Measurements from ENCODE around the gene LSM5.

Gene LSM5

DNA sequence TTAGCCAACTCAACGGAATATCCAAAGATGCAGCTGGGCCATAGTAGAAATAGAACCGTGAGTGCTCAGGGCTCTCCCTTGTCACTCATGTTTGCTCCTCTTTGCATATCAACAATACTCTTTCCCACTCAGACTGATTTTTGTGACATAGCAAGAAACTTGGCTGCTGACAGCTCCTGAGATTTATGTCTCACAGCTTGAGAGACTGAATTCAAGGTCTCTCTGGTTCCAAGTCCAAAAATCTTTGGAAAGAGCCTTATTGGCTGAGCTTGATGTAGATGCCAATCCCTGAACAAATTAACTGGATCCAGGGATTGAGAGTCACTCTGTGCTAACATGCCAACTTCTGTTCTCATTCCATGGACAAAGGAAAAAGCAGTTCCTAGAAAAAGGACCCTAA, 30.4 kb downstream of the LSM5 start:
- no peak for DNase-seq

DNA sequence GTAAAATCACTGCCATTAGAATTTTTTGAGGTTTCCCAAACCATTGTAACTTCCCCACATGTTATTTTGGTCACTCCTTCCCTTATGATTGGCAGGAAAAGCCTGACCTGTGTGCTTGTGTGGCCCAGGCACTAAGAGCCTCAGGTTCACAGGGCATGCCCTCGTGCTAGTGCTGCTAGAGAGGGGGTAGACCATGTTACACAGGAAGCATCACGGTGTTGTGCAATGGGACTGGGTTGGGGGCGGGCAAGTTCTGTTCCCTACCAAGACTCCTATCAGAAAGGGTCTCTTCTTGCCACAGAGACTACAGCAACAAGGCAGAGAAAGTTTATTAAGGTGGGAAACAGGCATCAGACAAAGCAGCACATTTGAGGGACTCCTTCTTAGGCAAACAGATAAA, 32.2 kb downstream of the LSM5 start:
- DNase-seq = no peak

DNA sequence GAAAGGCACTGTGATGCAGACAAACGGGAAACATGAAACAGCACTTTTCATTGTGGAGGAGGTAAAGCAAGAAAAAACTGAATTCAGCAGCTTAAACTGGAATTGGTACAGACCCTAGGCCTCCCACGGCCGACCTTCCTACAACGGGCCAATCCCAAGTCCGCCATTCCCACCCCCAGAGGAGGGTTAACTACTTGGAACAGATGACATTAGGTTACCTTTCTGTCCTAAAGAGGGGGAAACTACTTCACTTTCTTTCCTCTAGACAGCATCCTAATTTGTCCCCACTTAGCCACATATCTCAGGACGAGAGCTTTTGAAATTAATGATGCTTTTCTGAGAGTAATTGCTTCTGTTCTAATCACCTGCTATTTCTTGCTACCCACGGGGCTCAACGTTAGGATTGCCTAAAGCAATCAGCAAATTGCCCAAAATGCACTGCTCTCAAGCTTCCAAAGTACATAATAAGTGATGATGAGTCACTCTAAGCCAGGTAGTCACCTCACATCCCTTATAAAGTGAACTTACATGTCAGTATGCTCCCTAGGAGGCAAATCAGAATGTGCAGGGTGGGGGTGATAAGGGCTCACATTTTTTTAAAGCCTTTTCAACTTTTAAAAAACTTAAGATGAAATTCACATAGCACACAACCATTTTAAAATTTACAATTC, 36.7 kb downstream of the LSM5 start:
- DNase-seq = no peak

DNA sequence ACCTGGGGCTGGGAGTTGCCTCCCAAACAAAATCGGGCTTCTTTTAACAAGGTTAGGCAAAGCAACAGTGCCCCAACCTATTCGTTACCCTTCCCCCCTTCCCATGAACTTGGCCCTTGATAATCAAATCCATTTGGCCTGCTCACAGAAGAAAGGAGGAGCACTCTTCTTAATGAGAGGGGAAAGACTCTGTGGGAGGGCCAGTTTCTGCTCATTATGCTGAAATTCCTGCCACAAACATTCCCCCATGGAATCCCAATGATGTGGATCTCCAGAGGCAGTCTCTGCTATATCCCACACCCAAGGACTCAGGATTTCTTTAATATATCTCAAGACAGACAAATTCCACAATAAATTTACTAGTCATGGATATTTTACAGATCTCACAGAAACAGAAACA, 43.0 kb downstream of the LSM5 start:
- DNase-seq = no peak

DNA sequence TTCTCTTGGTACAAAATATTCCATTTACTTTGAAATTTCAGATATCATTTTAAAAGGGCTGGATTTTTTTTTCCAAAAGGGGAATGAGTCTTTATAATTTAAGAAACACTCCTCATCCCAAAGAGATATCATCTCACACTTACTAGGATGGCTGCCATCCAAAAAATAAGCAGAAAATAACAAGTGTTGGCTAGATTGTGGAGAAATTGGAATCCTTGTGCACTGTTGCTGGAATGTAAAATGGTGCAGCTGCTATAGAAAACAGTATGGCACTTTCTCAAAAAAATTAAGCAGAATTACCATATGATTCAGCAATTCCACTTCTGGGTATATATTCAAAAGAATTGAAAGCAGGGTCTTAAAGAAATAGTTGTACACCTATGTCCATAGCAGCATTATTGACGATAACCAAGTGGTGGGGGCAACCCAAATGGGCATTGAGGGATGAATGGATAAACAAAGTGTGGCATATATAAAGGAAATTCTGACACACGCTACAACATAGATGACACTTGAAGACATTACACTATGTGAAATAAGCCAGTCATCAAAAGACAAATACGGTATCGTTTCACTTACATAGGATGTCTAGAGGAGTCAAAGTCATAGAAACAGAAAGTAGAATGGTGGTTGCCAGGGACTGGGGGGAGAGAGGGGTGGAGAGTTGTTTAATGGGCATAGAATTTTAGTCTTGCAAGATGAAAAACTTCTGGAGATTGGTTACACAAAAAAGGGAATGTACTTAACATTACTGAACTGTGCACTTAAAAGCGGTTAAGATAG, 53.8 kb downstream of the LSM5 start:
- no peak for DNase-seq
